WTC11 (cell line): Measurements from ENCODE around the gene KRT34.

Experiments
- CTCF ChIP-seq: fragments of 200-600 bp; IDR thresholded peaks from 2 replicates; pipeline ENCODE4 v1.8.0; 2022; ENCODE audit warnings: antibody characterized with exemption
- E2F4 ChIP-seq: sonication (generic); formaldehyde crosslinking; IDR thresholded peaks from 2 replicates; pipeline ENCODE4 v1.8.1; 2022; ENCODE audit warnings: low read depth, mild to moderate bottlenecking, moderate library complexity, missing genetic modification reagents, borderline replicate concordance
- IRF2 ChIP-seq: sonication (generic); formaldehyde crosslinking; IDR thresholded peaks from 2 replicates; pipeline ENCODE4 v1.8.0; 2022; ENCODE audit warnings: low read depth, missing genetic modification reagents, borderline replicate concordance
- NR3C1 ChIP-seq: sonication (generic); formaldehyde crosslinking; conservative IDR thresholded peaks from 2 replicates; pipeline ENCODE4 v1.8.1; 2023; ENCODE audit warnings: low read depth, mild to moderate bottlenecking, missing genetic modification reagents
- ZNF232 ChIP-seq: sonication (generic); formaldehyde crosslinking; IDR thresholded peaks from 2 replicates; pipeline ENCODE4 v1.8.0; 2022; ENCODE audit warnings: mild to moderate bottlenecking, missing genetic modification reagents
- TF ChIP-seq, protein P1 (sequence below): sonication (generic); formaldehyde crosslinking; IDR thresholded peaks from 2 replicates; pipeline ENCODE4 v1.8.1; 2022; ENCODE audit warnings: mild to moderate bottlenecking, moderate library complexity, missing genetic modification reagents

DNA sequence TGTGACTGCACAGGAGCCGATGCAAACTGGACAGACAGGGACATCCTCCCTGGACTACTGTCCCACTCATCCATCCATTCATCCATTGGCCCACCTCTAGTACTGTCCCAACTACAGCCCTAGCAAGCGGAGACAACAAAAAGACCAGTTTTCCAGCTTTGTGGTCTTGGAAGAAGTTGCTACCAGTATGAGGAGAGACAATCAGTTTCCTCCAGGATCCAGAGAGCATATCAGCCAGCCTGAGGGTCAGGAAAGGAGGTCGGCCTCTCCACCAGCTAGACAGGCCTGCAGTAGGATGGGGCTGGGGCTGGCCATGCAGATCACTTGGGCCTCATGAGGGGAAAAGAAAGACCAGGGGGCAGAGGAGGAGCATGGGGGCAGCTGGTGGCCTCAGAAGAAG, 48.3 kb downstream of the KRT34 start:
- TF ChIP-seq E2F4, result no peak
- TF ChIP-seq CTCF, result no peak
- TF ChIP-seq IRF2 (CRISPR knock-in tag), result no peak
- TF ChIP-seq, protein P1, sequence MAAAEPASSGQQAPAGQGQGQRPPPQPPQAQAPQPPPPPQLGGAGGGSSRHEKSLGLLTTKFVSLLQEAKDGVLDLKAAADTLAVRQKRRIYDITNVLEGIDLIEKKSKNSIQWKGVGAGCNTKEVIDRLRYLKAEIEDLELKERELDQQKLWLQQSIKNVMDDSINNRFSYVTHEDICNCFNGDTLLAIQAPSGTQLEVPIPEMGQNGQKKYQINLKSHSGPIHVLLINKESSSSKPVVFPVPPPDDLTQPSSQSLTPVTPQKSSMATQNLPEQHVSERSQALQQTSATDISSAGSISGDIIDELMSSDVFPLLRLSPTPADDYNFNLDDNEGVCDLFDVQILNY, result no peak
- no peak for TF ChIP-seq ZNF232 (CRISPR knock-in tag)
- no peak for TF ChIP-seq NR3C1 (CRISPR knock-in tag)
